Measurements from ENCODE around the gene WASF2. TPM values are rescaled to one million over a fixed set of nuclear protein-coding genes. Genes with fewer than 3 reads are reported as not detected.

The WASF2 gene
- total and polyA plus RNA-seq, 4 donors = 27.2 to 164 (median 101) TPM

DNA sequence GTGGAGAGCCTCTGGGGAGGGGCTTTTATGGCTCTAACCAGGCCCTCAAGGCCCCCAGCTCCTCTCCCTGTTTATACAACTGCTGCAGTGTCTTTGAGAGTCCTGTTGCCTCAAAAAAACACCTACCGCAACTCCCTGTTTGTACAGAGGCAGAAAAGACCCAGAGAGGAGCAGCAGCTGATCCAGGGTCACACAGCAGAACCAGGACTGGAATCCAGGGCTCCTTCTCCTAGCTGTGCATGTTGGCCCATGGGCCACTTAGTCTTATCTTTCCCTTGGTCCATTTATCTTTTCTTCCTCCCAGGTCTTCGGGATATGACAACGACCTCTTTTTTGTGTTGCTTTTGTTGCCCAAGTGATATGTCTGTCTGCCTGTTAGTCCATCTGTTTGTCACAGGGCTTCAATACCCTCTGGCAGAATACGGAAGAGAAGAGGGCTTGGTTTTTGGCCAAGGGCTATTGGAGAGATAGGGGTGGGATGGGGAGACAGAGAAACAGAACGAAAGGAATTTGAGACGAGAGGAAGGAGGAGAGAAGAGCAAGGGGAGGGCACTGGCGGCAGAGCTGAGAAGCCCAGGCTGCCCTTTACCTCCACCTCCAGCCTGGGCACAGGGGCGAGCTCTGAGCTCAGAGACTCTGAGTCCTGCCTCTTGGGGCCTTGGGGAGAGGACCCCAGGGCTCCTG is 33.5 kb upstream of the WASF2 start:
- no peak overlapping the region for H3K4me3 ChIP-seq (ENCODE audit: low read length in 2 of 2)
- H3K9me3 ChIP-seq (ENCODE audit: control insufficient read depth, low read length) = no peaks in the 10 kb centered on the region
- DNase-seq (no peak), ATAC-seq (ENCODE audit: low FRiP score) (no peak)
- H3K27ac ChIP-seq (ENCODE audit: low read depth in 1 of 2, low read length in 2 of 2) = no peak overlapping the region
- intact Hi-C loops (cut with DNase I) = no loop called here
- 56 to 57% methylated on average over 8 of the region's 8 CpGs for WGBS, 2 donors
- H3K4me1 ChIP-seq (ENCODE audit: control insufficient read depth in 1 of 2, insufficient read depth in 2 of 2, low read length in 2 of 2) = no peaks in the 10 kb centered on the region
- no peaks in the 10 kb centered on the region for H3K36me3 ChIP-seq (ENCODE audit: control insufficient read depth in 1 of 2, insufficient read depth in 2 of 2, low read length in 1 of 2)
- H3K27me3 ChIP-seq (ENCODE audit: control insufficient read depth in 1 of 2, insufficient read depth in 2 of 2, low read length in 1 of 2) = no peaks in the 10 kb centered on the region

DNA sequence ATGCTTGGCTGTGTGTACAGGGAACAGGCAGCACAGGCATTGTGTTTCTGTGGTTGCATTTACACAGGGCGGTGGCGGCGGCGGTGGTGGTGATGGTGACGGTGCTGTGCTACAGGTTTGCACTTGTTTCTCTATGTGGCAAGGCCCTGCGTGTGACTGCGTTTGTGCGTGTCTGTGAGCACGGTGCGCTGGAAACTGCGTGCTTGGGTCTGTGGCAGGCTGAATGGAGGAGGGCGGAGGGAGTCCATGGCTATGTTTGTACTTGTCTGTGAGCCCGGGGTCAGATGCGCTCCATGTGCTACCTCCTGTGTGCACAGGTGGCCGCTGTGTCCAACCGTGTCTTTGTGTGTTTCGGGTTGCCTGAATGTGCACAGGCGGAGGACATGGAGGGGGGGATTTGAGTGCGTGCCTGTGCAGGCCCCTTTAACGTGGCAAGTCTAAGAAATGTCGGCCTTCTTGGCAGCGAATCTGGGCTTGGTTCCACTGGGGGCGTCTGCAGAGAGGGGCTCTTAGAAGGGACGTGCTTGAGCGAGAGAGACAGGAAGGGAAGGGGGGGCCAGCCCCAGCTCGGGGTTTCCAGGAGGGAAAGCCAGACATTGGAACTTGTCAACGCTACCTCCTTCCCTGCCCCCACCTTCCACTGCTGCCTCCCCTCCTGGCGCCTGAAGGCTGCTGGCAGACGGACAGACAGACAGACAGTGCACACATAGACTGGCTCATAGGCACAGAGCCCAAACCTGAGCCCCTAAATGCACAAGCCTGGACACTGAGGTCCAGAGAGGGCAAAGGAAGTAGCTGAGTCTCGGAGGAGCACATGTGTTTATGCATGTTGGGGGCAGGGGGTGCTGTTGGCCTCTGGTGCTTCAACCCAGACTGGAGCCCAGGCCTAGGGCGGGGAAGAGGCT is 32.7 kb upstream of the WASF2 start:
- 17 to 21% methylated on average over 28 to 31 of the region's 31 CpGs for WGBS, 2 donors
- H3K36me3 ChIP-seq (ENCODE audit: control insufficient read depth in 1 of 2, insufficient read depth in 2 of 2, low read length in 1 of 2) = no peaks in the 10 kb centered on the region
- no peaks in the 10 kb centered on the region for H3K27me3 ChIP-seq (ENCODE audit: control insufficient read depth in 1 of 2, insufficient read depth in 2 of 2, low read length in 1 of 2)
- ATAC-seq (ENCODE audit: low FRiP score) (no peak), DNase-seq (peak in 1 of 2 donors; percentile 61)
- H3K4me3 ChIP-seq (ENCODE audit: low read length in 2 of 2) = no peak overlapping the region
- H3K4me1 ChIP-seq (ENCODE audit: control insufficient read depth in 1 of 2, insufficient read depth in 2 of 2, low read length in 2 of 2) = no peaks in the 10 kb centered on the region
- no peaks in the 10 kb centered on the region for H3K9me3 ChIP-seq (ENCODE audit: control insufficient read depth, low read length)
- no peak overlapping the region for H3K27ac ChIP-seq (ENCODE audit: low read depth in 1 of 2, low read length in 2 of 2)
- intact Hi-C loops (cut with DNase I) = no loop called here

DNA sequence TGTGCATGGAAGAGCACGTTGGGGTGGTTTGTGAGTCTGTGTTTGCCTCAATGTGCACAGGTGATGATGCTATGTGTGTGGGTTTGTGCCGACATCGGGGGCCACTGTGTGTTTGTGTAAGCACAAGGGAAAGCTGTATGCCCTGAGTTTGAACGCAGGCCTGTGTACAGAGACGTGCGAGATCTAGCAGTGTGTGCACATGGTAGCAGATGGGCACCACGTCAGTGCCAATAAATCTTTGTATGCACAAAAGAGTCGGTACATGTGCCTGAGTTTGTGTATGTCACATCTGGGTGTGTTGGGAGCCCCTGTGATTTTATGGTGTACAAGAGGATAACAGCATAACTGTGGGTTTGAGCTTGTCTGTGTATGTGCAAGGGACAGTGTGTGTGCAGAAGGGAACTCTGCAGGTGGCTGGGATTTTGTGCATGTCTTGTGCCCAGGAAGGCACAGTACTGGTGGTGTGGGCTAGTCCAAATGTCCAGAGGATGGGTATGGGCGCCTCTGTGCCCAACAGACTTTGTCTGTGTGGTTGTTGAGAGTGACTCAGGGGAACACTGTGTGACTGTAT is 32.0 kb upstream of the WASF2 start:
- 15 to 16% methylated on average over 9 of the region's 9 CpGs for WGBS, 2 donors
- H3K4me3 ChIP-seq (ENCODE audit: low read length in 2 of 2) = no peak overlapping the region
- ATAC-seq (ENCODE audit: low FRiP score) (no peak), DNase-seq (no peak)
- intact Hi-C loops (cut with DNase I) = no loop called here
- no peaks in the 10 kb centered on the region for H3K36me3 ChIP-seq (ENCODE audit: control insufficient read depth in 1 of 2, insufficient read depth in 2 of 2, low read length in 1 of 2)
- H3K27ac ChIP-seq (ENCODE audit: low read depth in 1 of 2, low read length in 2 of 2) = no peak overlapping the region
- no peaks in the 10 kb centered on the region for H3K9me3 ChIP-seq (ENCODE audit: control insufficient read depth, low read length)
- H3K4me1 ChIP-seq (ENCODE audit: control insufficient read depth in 1 of 2, insufficient read depth in 2 of 2, low read length in 2 of 2) = no peaks in the 10 kb centered on the region
- H3K27me3 ChIP-seq (ENCODE audit: control insufficient read depth in 1 of 2, insufficient read depth in 2 of 2, low read length in 1 of 2) = no peaks in the 10 kb centered on the region

DNA sequence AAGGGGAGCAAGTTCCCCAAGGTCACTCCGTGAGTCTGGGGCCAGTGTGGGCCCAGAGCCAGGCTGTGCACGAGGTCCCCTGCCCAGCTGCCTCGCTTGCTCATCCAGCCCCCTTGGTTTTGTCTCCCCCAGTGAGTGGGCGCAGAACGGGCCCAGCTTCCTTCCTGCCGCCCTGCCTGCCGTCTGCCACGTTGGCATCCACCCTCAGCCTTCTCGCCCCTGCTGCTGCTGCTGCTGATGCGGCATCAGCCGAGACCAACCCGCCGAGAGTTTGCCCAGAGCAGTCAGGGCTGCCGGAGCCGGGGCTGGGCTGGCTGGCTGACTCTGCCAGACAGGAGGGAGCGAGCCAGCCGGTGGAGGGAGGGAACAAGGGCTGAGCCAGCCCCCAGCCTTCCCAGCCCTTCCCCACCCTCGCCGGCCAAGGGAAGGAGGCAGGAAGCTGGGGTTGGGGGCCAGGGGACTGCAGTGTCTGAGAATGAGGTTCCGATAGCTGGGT is 31.4 kb upstream of the WASF2 start:
- no peaks in the 10 kb centered on the region for H3K27me3 ChIP-seq (ENCODE audit: control insufficient read depth in 1 of 2, insufficient read depth in 2 of 2, low read length in 1 of 2)
- DNase-seq = peak; percentile 82 to 87
- 1 to 2% methylated on average over 19 to 20 of the region's 20 CpGs for WGBS, 2 donors
- peak; percentile 49 for ATAC-seq (ENCODE audit: low FRiP score)
- no peaks in the 10 kb centered on the region for H3K36me3 ChIP-seq (ENCODE audit: control insufficient read depth in 1 of 2, insufficient read depth in 2 of 2, low read length in 1 of 2)
- intact Hi-C loops (cut with DNase I) = no loop called here
- H3K9me3 ChIP-seq (ENCODE audit: control insufficient read depth, low read length) = no peaks in the 10 kb centered on the region
- no peak overlapping the region for H3K27ac ChIP-seq (ENCODE audit: low read depth in 1 of 2, low read length in 2 of 2)
- no peaks in the 10 kb centered on the region for H3K4me1 ChIP-seq (ENCODE audit: control insufficient read depth in 1 of 2, insufficient read depth in 2 of 2, low read length in 2 of 2)
- no peak overlapping the region for H3K4me3 ChIP-seq (ENCODE audit: low read length in 2 of 2)

DNA sequence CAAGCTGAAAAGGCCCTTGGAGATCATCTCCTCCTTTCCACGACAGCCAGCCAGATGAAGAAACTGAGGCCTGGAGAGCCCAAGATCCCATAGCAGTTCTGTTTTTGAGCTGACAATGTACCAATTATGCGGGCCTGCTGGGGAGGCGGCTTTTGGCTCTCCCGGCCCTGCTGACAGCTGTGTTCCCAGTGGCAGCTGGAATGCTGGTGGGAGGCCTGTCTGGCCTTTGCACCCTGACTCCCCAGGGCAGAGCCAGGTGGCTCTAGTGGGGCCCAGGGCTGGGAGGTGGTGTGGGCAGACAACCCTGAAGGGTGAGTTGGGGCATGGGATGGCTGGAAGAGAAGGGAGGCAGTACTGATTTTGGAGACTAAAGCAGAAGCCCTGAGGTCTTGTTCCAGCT is 30.7 kb upstream of the WASF2 start:
- Histone ChIP-seq H3K4me3 (ENCODE audit: low read length in 2 of 2) (no peak overlapping the region), H3K9me3 (ENCODE audit: control insufficient read depth, low read length) (no peaks in the 10 kb centered on the region), H3K27ac (ENCODE audit: low read depth in 1 of 2, low read length in 2 of 2) (no peak overlapping the region), H3K36me3 (ENCODE audit: control insufficient read depth in 1 of 2, insufficient read depth in 2 of 2, low read length in 1 of 2) (no peaks in the 10 kb centered on the region), H3K4me1 (ENCODE audit: control insufficient read depth in 1 of 2, insufficient read depth in 2 of 2, low read length in 2 of 2) (no peaks in the 10 kb centered on the region), H3K27me3 (ENCODE audit: control insufficient read depth in 1 of 2, insufficient read depth in 2 of 2, low read length in 1 of 2) (no peaks in the 10 kb centered on the region)
- ATAC-seq (ENCODE audit: low FRiP score) (no peak), DNase-seq (no peak)
- intact Hi-C loops (cut with DNase I) = no loop called here
- WGBS, 2 donors = 48 to 53% methylated on average over 4 of the region's 4 CpGs

DNA sequence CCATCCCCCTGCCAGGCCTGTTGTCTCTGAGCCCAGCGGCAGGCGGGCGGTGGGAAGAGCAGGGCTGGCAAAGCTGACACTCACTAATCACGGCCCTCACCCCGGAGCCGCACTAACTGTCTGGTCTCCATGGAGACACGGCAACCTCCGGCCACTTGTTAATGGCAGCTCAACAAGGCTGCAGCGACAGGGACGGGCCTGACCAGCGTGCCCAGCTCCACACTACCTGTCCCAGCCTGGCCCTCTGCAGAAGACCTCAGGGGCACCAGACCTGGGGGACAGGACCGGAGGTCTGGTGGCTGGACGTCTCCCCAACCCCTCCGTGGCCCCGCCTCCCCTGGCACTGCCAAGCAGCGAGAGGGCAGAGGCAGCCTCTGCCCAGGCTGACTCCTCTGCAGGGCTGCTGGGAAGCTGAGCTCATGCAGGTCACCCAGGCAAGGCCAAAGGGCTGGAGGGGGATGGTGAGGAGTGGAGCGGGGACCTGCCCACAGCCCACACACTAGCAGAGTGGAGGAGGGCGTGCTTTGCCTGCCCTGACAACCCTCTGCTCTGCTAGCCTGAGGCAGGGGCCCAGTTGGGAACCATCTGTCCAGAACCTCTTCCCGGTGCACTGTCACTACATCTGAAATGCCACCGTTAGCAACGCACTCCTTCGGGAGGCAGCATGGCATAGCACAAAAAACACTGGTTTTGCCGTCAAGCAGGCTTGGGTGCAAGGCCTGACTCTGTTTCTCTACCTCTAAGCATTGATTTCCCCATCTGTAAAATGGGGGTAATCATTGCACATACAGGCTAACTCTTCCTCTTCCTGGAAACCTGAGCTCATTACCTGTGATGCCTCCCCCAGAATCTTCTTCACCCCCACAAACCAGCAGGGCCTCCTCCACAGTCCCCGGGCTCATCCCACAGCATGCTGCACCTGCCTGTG is 29.6 kb upstream of the WASF2 start:
- intact Hi-C loops (cut with DNase I) = no loop called here
- no peak overlapping the region for H3K4me3 ChIP-seq (ENCODE audit: low read length in 2 of 2)
- ATAC-seq (ENCODE audit: low FRiP score) (no peak), DNase-seq (peak in 1 of 2 donors; percentile 64)
- H3K9me3 ChIP-seq (ENCODE audit: control insufficient read depth, low read length) = no peaks in the 10 kb centered on the region
- no peaks in the 10 kb centered on the region for H3K27me3 ChIP-seq (ENCODE audit: control insufficient read depth in 1 of 2, insufficient read depth in 2 of 2, low read length in 1 of 2)
- no peak overlapping the region for H3K27ac ChIP-seq (ENCODE audit: low read depth in 1 of 2, low read length in 2 of 2)
- WGBS, 2 donors = 45 to 47% methylated on average over 24 of the region's 24 CpGs
- H3K4me1 ChIP-seq (ENCODE audit: control insufficient read depth in 1 of 2, insufficient read depth in 2 of 2, low read length in 2 of 2) = no peaks in the 10 kb centered on the region
- no peaks in the 10 kb centered on the region for H3K36me3 ChIP-seq (ENCODE audit: control insufficient read depth in 1 of 2, insufficient read depth in 2 of 2, low read length in 1 of 2)

DNA sequence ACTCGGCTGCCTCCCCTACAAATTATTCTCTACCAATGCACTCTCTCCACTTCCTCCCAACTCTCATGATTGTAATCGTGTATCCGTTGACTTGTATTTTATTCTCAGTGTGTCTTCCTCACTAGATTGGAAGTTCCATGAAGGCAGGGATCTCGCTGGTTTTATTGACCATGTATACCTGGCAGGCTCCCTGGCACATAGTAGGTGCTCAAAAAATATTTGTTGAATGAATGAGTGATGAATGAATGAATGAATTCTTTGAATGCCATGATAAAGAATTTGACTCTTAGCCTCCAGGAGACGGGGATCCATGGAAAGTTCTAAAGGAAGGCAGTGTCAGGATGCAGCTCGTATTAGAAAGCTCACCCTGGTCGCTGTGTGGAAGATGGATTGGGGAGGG is 28.8 kb upstream of the WASF2 start:
- ATAC-seq (ENCODE audit: low FRiP score) (no peak), DNase-seq (no peak)
- Histone ChIP-seq H3K27ac (ENCODE audit: low read depth in 1 of 2, low read length in 2 of 2) (no peak overlapping the region), H3K4me1 (ENCODE audit: control insufficient read depth in 1 of 2, insufficient read depth in 2 of 2, low read length in 2 of 2) (no peaks in the 10 kb centered on the region), H3K36me3 (ENCODE audit: control insufficient read depth in 1 of 2, insufficient read depth in 2 of 2, low read length in 1 of 2) (no peaks in the 10 kb centered on the region), H3K27me3 (ENCODE audit: control insufficient read depth in 1 of 2, insufficient read depth in 2 of 2, low read length in 1 of 2) (no peaks in the 10 kb centered on the region), H3K4me3 (ENCODE audit: low read length in 2 of 2) (no peak overlapping the region), H3K9me3 (ENCODE audit: control insufficient read depth, low read length) (no peaks in the 10 kb centered on the region)
- WGBS, 2 donors = 92 to 94% methylated on average over 7 of the region's 7 CpGs
- intact Hi-C loops (cut with DNase I) = no loop called here

All from aorta (tissue), 5 donors.